Panc1 (cell line): ENCODE results near the gene PROX1. TPM values are rescaled to one million over a fixed set of nuclear protein-coding genes. Genes with fewer than 3 reads are reported as not detected.

Experiments used
- ATAC-seq: fragments of 200-7000 bp; cut with Tn5 transposase; 2 replicates; pipeline ENCODE4 v1.9.1; 2020; ENCODE audit warnings: mild to moderate bottlenecking, moderate library complexity
- BruUV-seq: library from RNA; stranded (reverse); fragments of 400-500 nt; replicated peaks from 2 replicates; lab custom pipeline; 2021; lab: Mats Ljungman, UMichigan
- CTCF ChIA-PET: fragments of 300-600 bp; sonication (Branson Sonifier 250); formaldehyde crosslinking; loops from one replicate; lab custom pipeline; 2022; ENCODE audit warnings: antibody characterized with exemption; lab: Charles Lee
- POLR2A ChIA-PET: fragments of 300-600 bp; sonication (Branson Sonifier 250); formaldehyde crosslinking; loops from one replicate; lab custom pipeline; 2022; ENCODE audit warnings: antibody characterized with exemption; lab: Charles Lee
- DNase-seq: peaks from one replicate; pipeline ENCODE4 v3.0.0-alpha.2; 2010; ENCODE audit warnings: low read depth, low spot score
- H3K27ac ChIP-seq: 2 replicates; pipeline ENCODE4 v1.5.1; 2011; ENCODE audit warnings: mild to moderate bottlenecking, low read length, inconsistent platforms
- H3K27me3 ChIP-seq: fragments of 200-500 bp; sonication (Bioruptor generic); 2 replicates; pipeline ENCODE4 v1.6.0; 2014; ENCODE audit warnings: low read length, inconsistent platforms; ENCODE audit not compliant: control insufficient read depth, insufficient read depth
- H3K36me3 ChIP-seq: fragments of 200-500 bp; sonication (Bioruptor generic); 2 replicates; pipeline ENCODE4 v1.5.1; 2014; ENCODE audit warnings: inconsistent platforms, mild to moderate bottlenecking, low read length, moderate library complexity; ENCODE audit not compliant: control insufficient read depth, insufficient read depth
- H3K4me1 ChIP-seq: 2 replicates; pipeline ENCODE4 v1.5.1; 2011; ENCODE audit warnings: inconsistent platforms, mild to moderate bottlenecking, low read length, moderate library complexity; ENCODE audit not compliant: control insufficient read depth, insufficient read depth
- H3K4me3 ChIP-seq, 2 experiments: 2 replicates each; pipeline ENCODE4 v1.5.1; 2011 to 2012; ENCODE audit warnings: low read depth in 2 of 2, low read length in 2 of 2, mild to moderate bottlenecking in 2 of 2, inconsistent platforms in 1 of 2, moderate library complexity in 1 of 2
- H3K9me3 ChIP-seq: fragments of 200-500 bp; sonication (Bioruptor generic); 2 replicates; pipeline ENCODE4 v1.5.1; 2014; ENCODE audit warnings: low read depth, mild to moderate bottlenecking, inconsistent platforms, low read length, moderate library complexity; ENCODE audit not compliant: control insufficient read depth, insufficient read depth
- POLR2AphosphoS5 ChIP-seq: IDR thresholded peaks from 2 replicates; pipeline ENCODE4 v1.6.1; 2012; ENCODE audit warnings: mild to moderate bottlenecking, low read depth, low read length, moderate library complexity
- SIN3A ChIP-seq: IDR thresholded peaks from 2 replicates; pipeline ENCODE4 v1.6.1; 2012; ENCODE audit warnings: low read depth, mild to moderate bottlenecking, low read length, moderate library complexity, borderline replicate concordance; ENCODE audit not compliant: insufficient read depth
- TCF7L2 ChIP-seq: IDR thresholded peaks from 2 replicates; pipeline ENCODE4 v1.6.1; 2011; ENCODE audit warnings: mild to moderate bottlenecking, low read depth, low read length, inconsistent platforms
- in situ Hi-C: cut with HindIII; loops from 2 replicates; pipeline ENCODE4 v1.10.0; 2016; ENCODE audit warnings: low sequenced_read_pairs, low pct_unique_long_range_greater_than_20kb
- intact Hi-C: fragments of 100-400 bp; cut with micrococcal nuclease; formaldehyde crosslinking; loops from one replicate; pipeline ENCODE4 v1.10.0; 2022; ENCODE audit not compliant: unreplicated experiment
- total RNA-seq: library from RNA; stranded (reverse); gene quantifications from one replicate; pipeline ENCODE4 v1.2.1, GENCODE V29; 2021; ENCODE audit not compliant: unreplicated experiment
- TF ChIP-seq, protein P1 (sequence below), 2 experiments: IDR thresholded peaks; 2 replicates each; pipeline ENCODE4 v1.6.1; 2011 to 2012; ENCODE audit warnings: low read depth in 2 of 2, control low read depth in 1 of 2, low read length in 1 of 2, mild to moderate bottlenecking in 1 of 2, moderate library complexity in 1 of 2; ENCODE audit not compliant: insufficient read depth in 1 of 2
- TF ChIP-seq, protein P2 (sequence below): fragments of 450-650 bp; IDR thresholded peaks from 2 replicates; pipeline ENCODE4 v1.5.1; 2017; ENCODE audit warnings: mild to moderate bottlenecking

PROX1 gene
- total RNA-seq, 1 experiment from 2014 or later = 0.13 TPM

DNA sequence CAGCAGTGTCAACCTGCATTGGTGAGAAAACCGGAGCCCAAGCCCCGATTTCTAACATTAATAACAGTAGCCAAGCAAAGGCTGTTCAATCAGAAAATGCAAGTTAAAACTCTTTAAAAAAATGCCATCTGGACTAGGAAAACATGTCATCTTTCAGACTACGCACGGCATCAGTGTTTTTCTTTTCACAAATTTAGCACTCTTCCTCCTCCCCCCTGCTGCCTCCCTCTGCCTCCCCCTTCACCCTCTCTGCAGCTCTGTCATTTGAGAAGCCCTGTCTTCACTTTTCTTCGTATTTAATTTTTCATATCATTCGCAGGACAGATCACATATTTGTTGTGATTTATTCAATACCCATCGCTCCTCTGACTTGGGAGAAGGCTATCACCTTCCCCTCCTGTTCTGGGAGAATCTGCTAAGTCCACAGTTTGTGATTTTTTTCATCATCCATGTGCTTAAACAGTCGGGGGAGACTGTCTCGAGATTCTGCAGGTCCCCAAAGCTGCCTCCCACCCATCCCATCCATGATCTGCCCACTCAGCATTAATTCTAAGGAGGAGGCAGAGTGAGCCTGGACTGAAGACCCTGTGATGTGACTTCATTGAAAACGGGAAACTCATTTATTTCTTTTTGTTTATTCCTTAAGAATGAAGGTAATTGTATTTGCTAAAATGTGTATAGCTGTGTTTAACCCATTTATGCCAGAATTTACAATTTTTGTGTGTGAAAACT lies 84.8 kb downstream of the PROX1 start:
- ATAC-seq = no peak
- Histone ChIP-seq H3K9me3 (no peaks in the 10 kb centered on the region), H3K4me3 (no peak overlapping the region), H3K27me3 (peaks cover 37% of the 10 kb centered on the region), H3K27ac (no peak overlapping the region), H3K36me3 (no peaks in the 10 kb centered on the region), H3K4me1 (no peaks in the 10 kb centered on the region)
- TF ChIP-seq TCF7L2 (no peak), SIN3A (no peak)
- TF ChIP-seq, protein P1, sequence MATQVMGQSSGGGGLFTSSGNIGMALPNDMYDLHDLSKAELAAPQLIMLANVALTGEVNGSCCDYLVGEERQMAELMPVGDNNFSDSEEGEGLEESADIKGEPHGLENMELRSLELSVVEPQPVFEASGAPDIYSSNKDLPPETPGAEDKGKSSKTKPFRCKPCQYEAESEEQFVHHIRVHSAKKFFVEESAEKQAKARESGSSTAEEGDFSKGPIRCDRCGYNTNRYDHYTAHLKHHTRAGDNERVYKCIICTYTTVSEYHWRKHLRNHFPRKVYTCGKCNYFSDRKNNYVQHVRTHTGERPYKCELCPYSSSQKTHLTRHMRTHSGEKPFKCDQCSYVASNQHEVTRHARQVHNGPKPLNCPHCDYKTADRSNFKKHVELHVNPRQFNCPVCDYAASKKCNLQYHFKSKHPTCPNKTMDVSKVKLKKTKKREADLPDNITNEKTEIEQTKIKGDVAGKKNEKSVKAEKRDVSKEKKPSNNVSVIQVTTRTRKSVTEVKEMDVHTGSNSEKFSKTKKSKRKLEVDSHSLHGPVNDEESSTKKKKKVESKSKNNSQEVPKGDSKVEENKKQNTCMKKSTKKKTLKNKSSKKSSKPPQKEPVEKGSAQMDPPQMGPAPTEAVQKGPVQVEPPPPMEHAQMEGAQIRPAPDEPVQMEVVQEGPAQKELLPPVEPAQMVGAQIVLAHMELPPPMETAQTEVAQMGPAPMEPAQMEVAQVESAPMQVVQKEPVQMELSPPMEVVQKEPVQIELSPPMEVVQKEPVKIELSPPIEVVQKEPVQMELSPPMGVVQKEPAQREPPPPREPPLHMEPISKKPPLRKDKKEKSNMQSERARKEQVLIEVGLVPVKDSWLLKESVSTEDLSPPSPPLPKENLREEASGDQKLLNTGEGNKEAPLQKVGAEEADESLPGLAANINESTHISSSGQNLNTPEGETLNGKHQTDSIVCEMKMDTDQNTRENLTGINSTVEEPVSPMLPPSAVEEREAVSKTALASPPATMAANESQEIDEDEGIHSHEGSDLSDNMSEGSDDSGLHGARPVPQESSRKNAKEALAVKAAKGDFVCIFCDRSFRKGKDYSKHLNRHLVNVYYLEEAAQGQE (IDR thresholded peaks at IDR 0.05; ENCODE audit: insufficient read depth in 1 of 2, low read depth in 2 of 2, low read length in 1 of 2) = no peak
- TF ChIP-seq, protein P2, sequence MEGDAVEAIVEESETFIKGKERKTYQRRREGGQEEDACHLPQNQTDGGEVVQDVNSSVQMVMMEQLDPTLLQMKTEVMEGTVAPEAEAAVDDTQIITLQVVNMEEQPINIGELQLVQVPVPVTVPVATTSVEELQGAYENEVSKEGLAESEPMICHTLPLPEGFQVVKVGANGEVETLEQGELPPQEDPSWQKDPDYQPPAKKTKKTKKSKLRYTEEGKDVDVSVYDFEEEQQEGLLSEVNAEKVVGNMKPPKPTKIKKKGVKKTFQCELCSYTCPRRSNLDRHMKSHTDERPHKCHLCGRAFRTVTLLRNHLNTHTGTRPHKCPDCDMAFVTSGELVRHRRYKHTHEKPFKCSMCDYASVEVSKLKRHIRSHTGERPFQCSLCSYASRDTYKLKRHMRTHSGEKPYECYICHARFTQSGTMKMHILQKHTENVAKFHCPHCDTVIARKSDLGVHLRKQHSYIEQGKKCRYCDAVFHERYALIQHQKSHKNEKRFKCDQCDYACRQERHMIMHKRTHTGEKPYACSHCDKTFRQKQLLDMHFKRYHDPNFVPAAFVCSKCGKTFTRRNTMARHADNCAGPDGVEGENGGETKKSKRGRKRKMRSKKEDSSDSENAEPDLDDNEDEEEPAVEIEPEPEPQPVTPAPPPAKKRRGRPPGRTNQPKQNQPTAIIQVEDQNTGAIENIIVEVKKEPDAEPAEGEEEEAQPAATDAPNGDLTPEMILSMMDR = no peak
- no peak for DNase-seq
- BruUV-seq = no TSS peak
- CTCF ChIA-PET = no interaction called here
- intact Hi-C loops (no loop called here), in situ Hi-C loops (no loop called here)
- POLR2A ChIA-PET = no interaction called here

DNA sequence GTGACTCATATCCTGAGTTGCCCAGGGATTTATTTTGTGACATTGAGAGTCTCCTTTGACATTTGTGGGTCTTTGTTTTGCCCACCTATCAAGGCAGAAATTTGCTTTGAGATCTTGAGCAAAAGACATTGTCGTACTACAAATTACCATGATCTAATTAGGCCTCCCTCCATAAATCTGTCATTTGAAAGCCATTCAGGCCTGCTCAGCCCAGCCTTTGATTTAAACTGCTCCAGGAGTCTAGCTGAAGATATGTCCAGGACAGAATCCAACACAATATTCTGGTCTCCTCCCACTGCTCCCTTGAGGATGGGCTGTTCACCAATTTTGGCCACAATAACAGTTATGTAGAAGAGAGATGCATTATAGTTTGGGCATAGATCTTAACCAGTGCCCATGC lies 86.7 kb downstream of the PROX1 start:
- Histone ChIP-seq H3K27ac (no peak overlapping the region), H3K9me3 (no peaks in the 10 kb centered on the region), H3K4me1 (no peaks in the 10 kb centered on the region), H3K4me3 (no peak overlapping the region), H3K36me3 (no peaks in the 10 kb centered on the region), H3K27me3 (peaks cover 31% of the 10 kb centered on the region)
- ChIA-PET CTCF (no interaction called here), POLR2A (no interaction called here)
- DNase-seq = no peak
- in situ Hi-C loops (no loop called here), intact Hi-C loops (no loop called here)
- no peak for TF ChIP-seq TCF7L2
- no peak for TF ChIP-seq SIN3A
- TF ChIP-seq, protein P2 = no peak
- TF ChIP-seq, protein P1 (IDR thresholded peaks at IDR 0.05; ENCODE audit: insufficient read depth in 1 of 2, low read depth in 2 of 2, low read length in 1 of 2) = no peak
- TF ChIP-seq POLR2AphosphoS5 = no peak
- no peak for ATAC-seq
- no TSS peak for BruUV-seq
